H1 (cell line): ENCODE results near the gene FXYD7. TPM values are rescaled to one million over a fixed set of nuclear protein-coding genes. Genes with fewer than 3 reads are reported as not detected.

Experiments used
- CTCF ChIA-PET: fragments of 300-600 bp; sonication (Branson Sonifier 250); formaldehyde crosslinking; loops from one replicate; lab custom pipeline; 2021; ENCODE audit not compliant: partially characterized antibody; lab: Charles Lee
- POLR2A ChIA-PET: fragments of 300-600 bp; sonication (Branson Sonifier 250); formaldehyde crosslinking; loops from one replicate; lab custom pipeline; 2021; ENCODE audit warnings: inconsistent platforms; ENCODE audit not compliant: partially characterized antibody; lab: Charles Lee
- DNase-seq, 2 experiments: peaks; one replicate each; pipeline versions ENCODE4 v3.0.0 to v3.0.0-alpha.2; 2010 to 2022; ENCODE audit warnings: low spot score in 2 of 2, low read depth in 1 of 2, mixed read lengths in 1 of 2
- FAIRE-seq: peaks from 2 replicates; lab custom pipeline; 2011; peaks lifted over from hg19 to GRCh38; lab: Jason Lieb, UNC
- H2AFZ ChIP-seq: 2 replicates; pipeline ENCODE4 v1.8.1; 2012; ENCODE audit warnings: low read length, inconsistent platforms
- H2AK5ac ChIP-seq: 2 replicates; pipeline ENCODE4 v1.6.1; 2013; ENCODE audit warnings: low read depth, low read length
- H2BK120ac ChIP-seq: replicated peaks from 2 replicates; pipeline ENCODE3; 2013; ENCODE audit warnings: low read depth, low read length, inconsistent platforms
- H2BK12ac ChIP-seq: 2 replicates; pipeline ENCODE4 v1.6.1; 2013; ENCODE audit warnings: low read depth, low read length
- H2BK15ac ChIP-seq: 2 replicates; pipeline ENCODE4 v1.6.1; 2013; ENCODE audit warnings: low read length
- H2BK20ac ChIP-seq: 2 replicates; pipeline ENCODE4 v1.6.1; 2013; ENCODE audit warnings: low read length
- H2BK5ac ChIP-seq: 2 replicates; pipeline ENCODE4 v1.6.1; 2013; ENCODE audit warnings: low read depth, low read length
- H3K14ac ChIP-seq: 2 replicates; pipeline ENCODE4 v1.6.1; 2013; ENCODE audit warnings: inconsistent platforms; ENCODE audit not compliant: insufficient read length
- H3K18ac ChIP-seq: 2 replicates; pipeline ENCODE4 v1.6.1; 2013; ENCODE audit warnings: low read length; ENCODE audit errors: extremely low read depth
- H3K23ac ChIP-seq: 2 replicates; pipeline ENCODE4 v1.6.1; 2013; ENCODE audit warnings: inconsistent platforms; ENCODE audit not compliant: insufficient read length
- H3K23me2 ChIP-seq: 2 replicates; pipeline ENCODE4 v1.6.1; 2013; ENCODE audit warnings: low read depth, low read length
- H3K27ac ChIP-seq: 2 replicates; pipeline ENCODE4 v1.6.1; 2011; ENCODE audit warnings: low read depth, low read length, inconsistent platforms
- H3K27me3 ChIP-seq, 4 experiments: replicated peaks in 1 of 4; 1 replicate in 1 of 4; 2 replicates in 3 of 4; pipeline versions ENCODE4 v1.6.1 to v1.8.1; 2011 to 2013; ENCODE audit warnings: low read length in 3 of 4, mild to moderate bottlenecking in 3 of 4, inconsistent platforms in 2 of 4, mixed read lengths in 2 of 4, moderate library complexity in 1 of 4; ENCODE audit not compliant: control insufficient read depth in 3 of 4, insufficient read depth in 3 of 4; ENCODE audit errors: extremely low read depth in 1 of 4
- H3K36me3 ChIP-seq, 4 experiments: 2 replicates each; pipeline versions ENCODE4 v1.6.1 to v1.8.1; 2011 to 2013; ENCODE audit warnings: mild to moderate bottlenecking in 4 of 4, low read length in 3 of 4, moderate library complexity in 2 of 4, control low read depth in 1 of 4, inconsistent platforms in 1 of 4; ENCODE audit not compliant: insufficient read depth in 4 of 4, control insufficient read depth in 2 of 4
- H3K4ac ChIP-seq: replicated peaks from 2 replicates; pipeline ENCODE3; 2013; ENCODE audit warnings: low read length, low read depth, mixed read lengths, inconsistent platforms; ENCODE audit not compliant: insufficient read length
- H3K4me1 ChIP-seq, 4 experiments: replicated peaks in 1 of 4; 1 replicate in 1 of 4; 2 replicates in 3 of 4; pipeline versions ENCODE4 v1.6.1 to v1.8.1; 2011 to 2013; ENCODE audit warnings: low read length in 3 of 4, inconsistent platforms in 2 of 4, mixed read lengths in 1 of 4; ENCODE audit not compliant: insufficient read depth in 4 of 4, control insufficient read depth in 3 of 4
- H3K4me2 ChIP-seq, 2 experiments: 2 replicates each; pipeline versions ENCODE4 v1.6.1 to v1.8.1; 2011 to 2013; ENCODE audit warnings: low read depth in 2 of 2, low read length in 2 of 2, control low read depth in 1 of 2, inconsistent platforms in 1 of 2, mild to moderate bottlenecking in 1 of 2; ENCODE audit not compliant: insufficient read depth in 1 of 2
- H3K4me3 ChIP-seq, 4 experiments: fragments of 200-600, 300-600 bp in 1 of 4; sonication (generic), shearing (Covaris generic), sonication (Bioruptor Twin) in 1 of 4; 2 replicates each; pipeline versions ENCODE4 v1.5.1 to v1.8.1; 2011 to 2016; ENCODE audit warnings: low read length in 4 of 4, low read depth in 3 of 4, control low read depth in 2 of 4, inconsistent platforms in 2 of 4, mild to moderate bottlenecking in 2 of 4, mixed read lengths in 1 of 4, moderate library complexity in 1 of 4; ENCODE audit not compliant: insufficient read depth in 2 of 4; ENCODE audit errors: extremely low read depth in 1 of 4
- H3K56ac ChIP-seq: replicated peaks from 2 replicates; pipeline ENCODE3; 2013; ENCODE audit warnings: low read depth, mild to moderate bottlenecking, mixed read lengths, low read length, inconsistent platforms; ENCODE audit not compliant: insufficient read length
- H3K79me1 ChIP-seq: 2 replicates; pipeline ENCODE4 v1.6.1; 2013; ENCODE audit warnings: low read depth, low read length, control low read depth
- H3K79me2 ChIP-seq, 2 experiments: 2 replicates each; pipeline versions ENCODE4 v1.6.1 to v1.8.1; 2012 to 2013; ENCODE audit warnings: low read length in 2 of 2, mild to moderate bottlenecking in 2 of 2, inconsistent platforms in 1 of 2; ENCODE audit not compliant: insufficient read depth in 2 of 2, control insufficient read depth in 1 of 2
- H3K9ac ChIP-seq, 4 experiments: replicated peaks in 1 of 4; 1 replicate in 1 of 4; 2 replicates in 3 of 4; pipeline versions ENCODE4 v1.6.1 to v1.8.1; 2011 to 2013; ENCODE audit warnings: low read depth in 3 of 4, low read length in 3 of 4, control low read depth in 2 of 4, mild to moderate bottlenecking in 2 of 4, moderate library complexity in 2 of 4, inconsistent platforms in 1 of 4; ENCODE audit errors: extremely low read depth in 1 of 4
- H3K9me3 ChIP-seq, 2 experiments: 2 replicates each; pipeline versions ENCODE4 v1.6.1 to v1.8.1; 2012 to 2013; ENCODE audit warnings: mild to moderate bottlenecking in 2 of 2, moderate library complexity in 2 of 2, control low read depth in 1 of 2, inconsistent platforms in 1 of 2, low read depth in 1 of 2, low read length in 1 of 2, mixed read lengths in 1 of 2; ENCODE audit not compliant: insufficient read depth in 2 of 2
- H4K20me1 ChIP-seq, 2 experiments: replicated peaks in 1 of 2; 2 replicates each; pipeline versions ENCODE3 to v1.8.1; 2011 to 2013; ENCODE audit warnings: inconsistent platforms in 2 of 2, low read length in 2 of 2, mild to moderate bottlenecking in 1 of 2; ENCODE audit not compliant: insufficient read depth in 2 of 2, control insufficient read depth in 1 of 2
- H4K5ac ChIP-seq: 2 replicates; pipeline ENCODE4 v1.6.1; 2013; ENCODE audit warnings: low read length, low read depth, mixed read lengths, inconsistent platforms; ENCODE audit not compliant: insufficient read length
- H4K8ac ChIP-seq: 2 replicates; pipeline ENCODE4 v1.8.0; 2013; ENCODE audit warnings: mild to moderate bottlenecking, moderate library complexity, low read length, inconsistent platforms; ENCODE audit not compliant: insufficient read depth; ENCODE audit errors: extremely low read depth
- H4K91ac ChIP-seq: replicated peaks from 2 replicates; pipeline ENCODE3; 2013; ENCODE audit warnings: low read length, mixed read lengths, inconsistent platforms; ENCODE audit not compliant: insufficient read length
- CHD1 ChIP-seq: IDR thresholded peaks from 2 replicates; pipeline ENCODE4 v1.6.1; 2012; ENCODE audit warnings: low read depth, low read length, improper control_type of control experiment
- EGR1 ChIP-seq: IDR thresholded peaks from 2 replicates; pipeline ENCODE4 v1.6.1; 2011; ENCODE audit warnings: low read depth, low read length, borderline replicate concordance
- WGBS, 2 experiments: shearing (Covaris generic) in 1 of 2; methylation state at CpG; one replicate each; pipeline versions ENCODE4 v1.1.6 to v1.1.7; 2013 to 2015; ENCODE audit warnings: low lambda C conversion rate in 2 of 2, mixed read lengths in 2 of 2, inconsistent platforms in 1 of 2, low coverage in 1 of 2, missing lambda C conversion rate in 1 of 2; ENCODE audit not compliant: insufficient replicate concordance in 2 of 2, insufficient coverage in 1 of 2, insufficient read length in 1 of 2; ENCODE audit errors: extremely low coverage in 1 of 2, missing lambda C conversion rate in 1 of 2; 5-methylcytosine and 5-hydroxymethylcytosine counted together
- polyA plus RNA-seq, 7 experiments: library from polyadenylated mRNA; depleted of rRNA in 3 of 7; stranded (reverse) in 5 of 7; unstranded in 2 of 7; fragments of >200 nt in 5 of 7; fragments of 200-250 nt in 2 of 7; gene quantifications; 1 replicate in 5 of 7; 2 replicates in 1 of 7; 4 replicates in 1 of 7; pipeline versions ENCODE4 v1.2.1 to v1.2.3, GENCODE V29; 2011 to 2013; ENCODE audit warnings: missing spikeins in 2 of 7, mixed read lengths in 2 of 7
- total RNA-seq: library from RNA; stranded (reverse); fragmentation: NEBNext Ultra II Directional; extraction: Animal tissue kit (Norgen Biotek cat#: 25700); gene quantifications from 2 replicates; pipeline ENCODE4 v1.2.1, GENCODE V29; 2021

Gene FXYD7
- total and polyA plus RNA-seq, 2 of the 8 experiments (the other 6 are each of a cell fraction or from before 2014, with no cell fraction given) = 12.1 to 14.3 TPM

- Histone ChIP-seq H2BK120ac (no peak overlapping the region), H3K27ac (no peak overlapping the region), H3K23me2 (peaks cover 7% of the 10 kb centered on the region; the same call in 1 of the 2 replicates), H3K4ac (peak overlapping the region; percentile 91), H3K18ac (no peak overlapping the region; the same call in 1 of the 2 replicates), H3K36me3 (no peaks in the 10 kb centered on the region), H3K79me1 (no peaks in the 10 kb centered on the region), H3K79me2 (no peaks in the 10 kb centered on the region), H2BK15ac (no peak overlapping the region), H2AK5ac (no peak overlapping the region), H3K27me3 (no peaks in the 10 kb centered on the region; a peak in 1 of 7 replicates), H2BK5ac (no peak overlapping the region), H2BK20ac (no peak overlapping the region), H4K91ac (peak overlapping the region; percentile 54), H4K5ac (no peak overlapping the region), H2AFZ (no peak overlapping the region), H3K56ac (no peak overlapping the region), H2BK12ac (no peak overlapping the region), H3K14ac (no peak overlapping the region), H3K4me1 (peaks cover 0 to 8% (median 2%) of the 10 kb centered on the region in 4 experiments; a peak in 3 of 7 replicates), H3K23ac (no peak overlapping the region), H3K9me3 (no peaks in the 10 kb centered on the region), H3K4me3 (no peak overlapping the region), H4K8ac (no peak overlapping the region), H3K4me2 (no peak overlapping the region), H4K20me1 (peaks cover 0 to 7% of the 10 kb centered on the region in 2 experiments), H3K9ac (no peak overlapping the region)
- WGBS, 2 experiments = 83% methylated on average over 11 of the region's 11 CpGs; no CpG with 5 or more reads in 1 of the 2 experiments
- POLR2A ChIA-PET = no interaction called here
- FAIRE-seq = no peak
- no peak for DNase-seq
- CTCF ChIA-PET = interaction anchor here (0.6 to 1.0 kb wide), 4 partner anchors 25 to 91 kb away, joined by 3 read pairs; no protein-coding TSS in a partner anchor
- no peak for TF ChIP-seq EGR1
- no peak for TF ChIP-seq CHD1
These were observed 34.3 kb upstream of the FXYD7 start for GRCh38 chr19:35108730-35109129.
